Stimulated activated naive B cell treated with anti-CD40 and anti-IgM and Interleukin-4, amounts not matched to agents 10 μg/mL and 1 μg/mL and 100 μg/mL, for 72 hours (primary cell): Measurements from ENCODE around the gene CYGB.
"Not testable (repeated sequence)": the region's sequence is repeated elsewhere in the genome, so short reads cannot be mapped to it uniquely, and the experiment has no call there.

Experiments used
- ATAC-seq, 2 donors: fragments of 150-1000 bp; cut with Tn5 transposase; replicated peaks; 2 replicates each; pipeline ENCODE4 v1.10.0; 2021; ENCODE audit warnings: moderate library complexity in 1 of 2
- DNase-seq: peaks from one replicate; pipeline ENCODE4 v3.0.0; 2021
- H3K27ac Mint-ChIP-seq: one replicate; pipeline ENCODE4 v1.8.0; 2022; ENCODE audit warnings: mild to moderate bottlenecking, mixed read lengths
- H3K27me3 Mint-ChIP-seq, 2 donors: one replicate each; pipeline ENCODE4 v1.8.0; 2022; ENCODE audit warnings: mixed read lengths in 2 of 2
- H3K36me3 Mint-ChIP-seq, 2 donors: one replicate each; pipeline ENCODE4 v1.8.0; 2022; ENCODE audit warnings: mixed read lengths in 2 of 2, mild to moderate bottlenecking in 1 of 2
- H3K4me1 Mint-ChIP-seq, 2 donors: one replicate each; pipeline ENCODE4 v1.8.0; 2022; ENCODE audit warnings: mixed read lengths in 2 of 2, mild to moderate bottlenecking in 1 of 2
- H3K4me3 Mint-ChIP-seq, 2 donors: one replicate each; pipeline ENCODE4 v1.8.0; 2022; ENCODE audit warnings: mild to moderate bottlenecking in 2 of 2, mixed read lengths in 2 of 2, moderate library complexity in 1 of 2
- H3K9me3 Mint-ChIP-seq, 2 donors: one replicate each; pipeline ENCODE4 v1.8.0; 2022; ENCODE audit warnings: mixed read lengths in 2 of 2, mild to moderate bottlenecking in 1 of 2

Gene CYGB

GRCh38 chr17:76541739-76542454 lies 4.4 kb upstream of the CYGB start:
- peaks cover 17 to 19% of the 10 kb centered on the region in 2 donors for H3K4me1 Mint-ChIP-seq
- ATAC-seq, result no peak

GRCh38 chr17:76540381-76541300 lies 3.1 kb upstream of the CYGB start:
- H3K4me3 Mint-ChIP-seq, result peak overlapping the region; percentile 45 to 67
- peaks cover 53 to 66% of the 10 kb centered on the region in 2 donors for H3K27me3 Mint-ChIP-seq
- H3K36me3 Mint-ChIP-seq, result peaks cover 1 to 7% of the 10 kb centered on the region in 2 donors

More at GRCh38 chr17:76541739-76542454, 4.4 kb upstream of the CYGB start:
- H3K4me3 Mint-ChIP-seq, result no peak overlapping the region
- peaks cover 44 to 58% of the 10 kb centered on the region in 2 donors for H3K27me3 Mint-ChIP-seq
- no peak for DNase-seq
- H3K36me3 Mint-ChIP-seq, result peaks cover 1 to 7% of the 10 kb centered on the region in 2 donors
- no peak overlapping the region for H3K27ac Mint-ChIP-seq
- H3K9me3 Mint-ChIP-seq, result no peaks in the 10 kb centered on the region

GRCh38 chr17:76539631-76540271 lies 2.2 kb upstream of the CYGB start, which contains the start of gene PRCD:
Gene PRCD, plus strand, starts transcription at chr17:76540044. Its CDS starts 98 bp downstream, at chr17:76540142.
- peaks cover 56 to 72% of the 10 kb centered on the region in 2 donors for H3K27me3 Mint-ChIP-seq
- peak within 1 kb of the TSS; percentile 26 for H3K27ac Mint-ChIP-seq
- H3K4me1 Mint-ChIP-seq, result peaks cover 24 to 32% of the 10 kb centered on the region in 2 donors
- no peaks in the 10 kb centered on the region for H3K9me3 Mint-ChIP-seq
- peaks cover 1 to 7% of the 10 kb centered on the region in 2 donors for H3K36me3 Mint-ChIP-seq
- no peak for ATAC-seq
- H3K4me3 Mint-ChIP-seq, result peak within 1 kb of the TSS; percentile 55 to 67
- DNase-seq, result no peak

More at GRCh38 chr17:76540381-76541300, 3.1 kb upstream of the CYGB start:
- Mint-ChIP-seq H3K9me3 (no peaks in the 10 kb centered on the region), H3K4me1 (peaks cover 17 to 25% of the 10 kb centered on the region in 2 donors), H3K27ac (no peak overlapping the region)
- ATAC-seq, result peak; percentile 76
- no peak for DNase-seq

GRCh38 chr17:76538941-76539570 lies 1.5 kb upstream of the CYGB start:
- Mint-ChIP-seq H3K4me1 (peaks cover 25 to 34% of the 10 kb centered on the region in 2 donors), H3K27me3 (peaks cover 51 to 65% of the 10 kb centered on the region in 2 donors), H3K4me3 (peak overlapping the region; percentile 55 to 63), H3K36me3 (peaks cover 0 to 5% of the 10 kb centered on the region in 2 donors), H3K27ac (peak overlapping the region; percentile 26), H3K9me3 (no peaks in the 10 kb centered on the region)
- DNase-seq (no peak), ATAC-seq (no peak)

- ATAC-seq, result peak; percentile 7 to 24
- H3K36me3 Mint-ChIP-seq, result peaks cover 0 to 3% of the 10 kb centered on the region in 2 donors
- H3K4me3 Mint-ChIP-seq, result peak overlapping the region; percentile 62 to 64
- H3K27ac Mint-ChIP-seq, result no peak overlapping the region
- peaks cover 48 to 62% of the 10 kb centered on the region in 2 donors for H3K27me3 Mint-ChIP-seq
- DNase-seq, result no peak
- no peaks in the 10 kb centered on the region for H3K9me3 Mint-ChIP-seq
- peaks cover 25 to 34% of the 10 kb centered on the region in 2 donors for H3K4me1 Mint-ChIP-seq
Observed at GRCh38 chr17:76538281-76538931, 897 bp upstream of the CYGB start.

- H3K4me3 Mint-ChIP-seq, result peak overlapping the region; percentile 59 to 72
- peak; percentile 26 to 33 for ATAC-seq
- no peaks in the 10 kb centered on the region for H3K9me3 Mint-ChIP-seq
- no peak for DNase-seq
- peaks cover 41 to 55% of the 10 kb centered on the region in 2 donors for H3K27me3 Mint-ChIP-seq
- peaks cover 26 to 34% of the 10 kb centered on the region in 2 donors for H3K4me1 Mint-ChIP-seq
- H3K36me3 Mint-ChIP-seq, result peaks cover 0 to 2% of the 10 kb centered on the region in 2 donors
- H3K27ac Mint-ChIP-seq, result no peak overlapping the region
Observed at GRCh38 chr17:76537288-76537577, 276 bp downstream of the CYGB start.

- H3K9me3 Mint-ChIP-seq, result no peaks in the 10 kb centered on the region
- H3K27me3 Mint-ChIP-seq, result peaks cover 37 to 51% of the 10 kb centered on the region in 2 donors
- H3K4me3 Mint-ChIP-seq, result no peak overlapping the region
- peaks cover 31 to 39% of the 10 kb centered on the region in 2 donors for H3K4me1 Mint-ChIP-seq
- no peak overlapping the region for H3K27ac Mint-ChIP-seq
- ATAC-seq (no peak), DNase-seq (no peak)
- H3K36me3 Mint-ChIP-seq, result no peaks in the 10 kb centered on the region
Observed at GRCh38 chr17:76536511-76537287, 810 bp downstream of the CYGB start.

GRCh38 chr17:76535788-76536510 lies 1.6 kb downstream of the CYGB start:
- DNase-seq (no peak), ATAC-seq (no peak)
- H3K4me1 Mint-ChIP-seq, result peaks cover 32 to 44% of the 10 kb centered on the region in 2 donors
- H3K27me3 Mint-ChIP-seq, result peaks cover 34 to 47% of the 10 kb centered on the region in 2 donors
- no peak overlapping the region for H3K27ac Mint-ChIP-seq
- no peaks in the 10 kb centered on the region for H3K9me3 Mint-ChIP-seq
- no peak overlapping the region for H3K4me3 Mint-ChIP-seq
- H3K36me3 Mint-ChIP-seq, result no peaks in the 10 kb centered on the region

GRCh38 chr17:76534831-76535732 lies 2.4 kb downstream of the CYGB start:
- ATAC-seq, result no peak
- Mint-ChIP-seq H3K4me1 (peaks cover 29 to 43% of the 10 kb centered on the region in 2 donors), H3K4me3 (no peak overlapping the region), H3K9me3 (no peaks in the 10 kb centered on the region), H3K36me3 (no peaks in the 10 kb centered on the region), H3K27me3 (peaks cover 26 to 39% of the 10 kb centered on the region in 2 donors), H3K27ac (no peak overlapping the region)
- no peak for DNase-seq

GRCh38 chr17:76533640-76534359 lies 3.7 kb downstream of the CYGB start:
- H3K4me3 Mint-ChIP-seq, ATAC-seq, H3K36me3 Mint-ChIP-seq, H3K9me3 Mint-ChIP-seq, DNase-seq: not testable (repeated sequence)
- Mint-ChIP-seq H3K4me1 (peaks cover 32 to 53% of the 10 kb centered on the region in 2 donors), H3K27me3 (peaks cover 16 to 29% of the 10 kb centered on the region in 2 donors), H3K27ac (peak overlapping the region; percentile 31)

GRCh38 chr17:76532072-76532651 lies 5.3 kb downstream of the CYGB start:
- Mint-ChIP-seq H3K27ac (peak overlapping the region; percentile 71), H3K36me3 (no peaks in the 10 kb centered on the region), H3K4me3 (no peak overlapping the region), H3K4me1 (peaks cover 39 to 63% of the 10 kb centered on the region in 2 donors), H3K27me3 (peaks cover 14 to 18% of the 10 kb centered on the region in 2 donors), H3K9me3 (no peaks in the 10 kb centered on the region)
- ATAC-seq (no peak), DNase-seq (no peak)
